Activated T-cell treated with anti-CD3 and anti-CD28 coated beads, Interleukin-2, amount 50 U/mL, for 4 hours (primary cell): ENCODE results near the gene PRDM8. TPM values are rescaled to one million over a fixed set of nuclear protein-coding genes. Genes with fewer than 3 reads are reported as not detected.
"Not testable (repeated sequence)": the region's sequence is repeated elsewhere in the genome, so short reads cannot be mapped to it uniquely, and the experiment has no call there.

ENCODE experiments used
- ATAC-seq, 2 donors: fragments of 200-7000 bp; cut with Tn5 transposase; one replicate each; pipeline ENCODE4 v1.10.0; 2021
- DNase-seq: peaks from one replicate; pipeline ENCODE4 v3.0.0-alpha.2; 2020
- H3K27me3 Mint-ChIP-seq: one replicate; pipeline ENCODE4 v1.8.0; 2021; ENCODE audit warnings: low read depth, mixed read lengths
- H3K36me3 Mint-ChIP-seq: one replicate; pipeline ENCODE4 v1.8.0; 2022; ENCODE audit warnings: mixed read lengths; ENCODE audit not compliant: insufficient read depth
- H3K4me1 Mint-ChIP-seq: one replicate; pipeline ENCODE4 v1.8.0; 2021; ENCODE audit warnings: low read depth, mixed read lengths
- H3K4me3 Mint-ChIP-seq: one replicate; pipeline ENCODE4 v1.8.0; 2021; ENCODE audit warnings: mild to moderate bottlenecking, moderate library complexity, mixed read lengths
- H3K9me3 Mint-ChIP-seq: one replicate; pipeline ENCODE4 v1.8.0; 2021; ENCODE audit warnings: mixed read lengths
- total RNA-seq, 3 donors: library from RNA; stranded (reverse); gene quantifications; one replicate each; pipeline ENCODE4 v1.2.1, GENCODE V29; 2021

PRDM8 gene
- total RNA-seq, 3 donors from 2014 or later: 2.9 to 5.1 (median 3.7) TPM

GRCh38 chr4:80173841-80174240, 23.5 kb upstream of the PRDM8 start:
- Mint-ChIP-seq H3K9me3 (peaks cover under 1% of the 10 kb centered on the region), H3K36me3 (peaks cover 1% of the 10 kb centered on the region), H3K27me3 (no peaks in the 10 kb centered on the region), H3K4me1 (peaks cover 63% of the 10 kb centered on the region), H3K4me3 (no peak overlapping the region)
- ATAC-seq: peak in 1 of 2 donors; percentile 12
- no peak for DNase-seq

DNA sequence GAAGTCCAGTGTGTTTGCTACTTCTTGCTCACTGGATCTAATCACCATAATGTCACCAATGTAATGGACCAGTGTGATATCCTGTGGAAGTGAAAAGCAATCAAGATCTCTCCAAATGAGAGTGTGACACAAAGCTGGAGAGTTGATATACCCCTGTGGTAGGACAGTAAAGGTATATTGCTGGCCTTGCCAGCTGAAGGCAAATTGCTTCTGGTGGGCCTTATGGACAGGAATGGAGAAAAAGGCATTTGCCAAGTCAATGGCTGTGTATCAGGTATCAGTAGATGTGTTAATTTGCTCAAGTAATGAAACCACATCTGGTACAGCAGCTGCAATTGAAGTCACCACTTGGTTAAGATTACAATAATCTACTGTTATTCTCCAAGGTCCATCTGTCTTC, 19.5 kb upstream of the PRDM8 start:
- peaks cover 13% of the 10 kb centered on the region for H3K9me3 Mint-ChIP-seq
- not testable (repeated sequence) for H3K27me3 Mint-ChIP-seq, DNase-seq, H3K4me3 Mint-ChIP-seq, ATAC-seq, H3K36me3 Mint-ChIP-seq
- H3K4me1 Mint-ChIP-seq: peaks cover 60% of the 10 kb centered on the region

DNA sequence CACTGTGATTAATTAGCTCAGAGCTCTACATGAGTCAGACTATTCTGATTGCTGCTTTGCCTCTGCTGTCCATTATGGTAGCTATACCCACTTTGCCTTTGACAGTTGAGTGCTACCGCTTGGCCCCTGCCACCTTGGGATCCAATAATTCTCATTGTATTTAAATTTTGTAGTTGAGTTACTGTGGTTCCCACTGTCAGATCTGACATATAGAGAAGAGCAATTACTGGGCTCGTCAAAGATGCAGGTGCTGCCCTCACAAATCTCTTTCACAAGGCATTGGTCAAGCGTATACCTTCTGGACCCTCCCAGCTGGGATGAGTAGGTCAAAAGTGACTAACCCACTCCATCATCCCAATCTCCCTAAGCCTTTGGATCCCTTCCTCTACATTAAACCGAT, 18.3 kb upstream of the PRDM8 start:
- Mint-ChIP-seq H3K9me3 (peaks cover 13% of the 10 kb centered on the region), H3K4me1 (peaks cover 55% of the 10 kb centered on the region), H3K4me3 (no peak overlapping the region), H3K36me3 (peaks cover 7% of the 10 kb centered on the region), H3K27me3 (no peaks in the 10 kb centered on the region)
- ATAC-seq (no peak), DNase-seq (no peak)

- no peak for ATAC-seq
- Mint-ChIP-seq H3K4me3 (no peak overlapping the region), H3K9me3 (peaks cover 13% of the 10 kb centered on the region), H3K4me1 (peaks cover 49% of the 10 kb centered on the region), H3K27me3 (no peaks in the 10 kb centered on the region), H3K36me3 (peaks cover 7% of the 10 kb centered on the region)
- DNase-seq: no peak
Observed at GRCh38 chr4:80179637-80180161, 17.6 kb upstream of the PRDM8 start.

- Mint-ChIP-seq H3K9me3 (peaks cover 13% of the 10 kb centered on the region), H3K27me3 (no peaks in the 10 kb centered on the region), H3K4me3 (no peak overlapping the region), H3K36me3 (peaks cover 7% of the 10 kb centered on the region), H3K4me1 (peaks cover 47% of the 10 kb centered on the region)
- DNase-seq (no peak), ATAC-seq (peak; percentile 45 to 60)
Observed at GRCh38 chr4:80180743-80181142, 16.6 kb upstream of the PRDM8 start.

- Mint-ChIP-seq H3K9me3 (peaks cover 13% of the 10 kb centered on the region), H3K4me3 (peak overlapping the region; percentile 51), H3K36me3 (peaks cover 7% of the 10 kb centered on the region), H3K4me1 (peaks cover 51% of the 10 kb centered on the region), H3K27me3 (no peaks in the 10 kb centered on the region)
- DNase-seq (no peak), ATAC-seq (peak; percentile 46 to 54)
Observed at GRCh38 chr4:80182237-80182866, 15.0 kb upstream of the PRDM8 start.

DNA sequence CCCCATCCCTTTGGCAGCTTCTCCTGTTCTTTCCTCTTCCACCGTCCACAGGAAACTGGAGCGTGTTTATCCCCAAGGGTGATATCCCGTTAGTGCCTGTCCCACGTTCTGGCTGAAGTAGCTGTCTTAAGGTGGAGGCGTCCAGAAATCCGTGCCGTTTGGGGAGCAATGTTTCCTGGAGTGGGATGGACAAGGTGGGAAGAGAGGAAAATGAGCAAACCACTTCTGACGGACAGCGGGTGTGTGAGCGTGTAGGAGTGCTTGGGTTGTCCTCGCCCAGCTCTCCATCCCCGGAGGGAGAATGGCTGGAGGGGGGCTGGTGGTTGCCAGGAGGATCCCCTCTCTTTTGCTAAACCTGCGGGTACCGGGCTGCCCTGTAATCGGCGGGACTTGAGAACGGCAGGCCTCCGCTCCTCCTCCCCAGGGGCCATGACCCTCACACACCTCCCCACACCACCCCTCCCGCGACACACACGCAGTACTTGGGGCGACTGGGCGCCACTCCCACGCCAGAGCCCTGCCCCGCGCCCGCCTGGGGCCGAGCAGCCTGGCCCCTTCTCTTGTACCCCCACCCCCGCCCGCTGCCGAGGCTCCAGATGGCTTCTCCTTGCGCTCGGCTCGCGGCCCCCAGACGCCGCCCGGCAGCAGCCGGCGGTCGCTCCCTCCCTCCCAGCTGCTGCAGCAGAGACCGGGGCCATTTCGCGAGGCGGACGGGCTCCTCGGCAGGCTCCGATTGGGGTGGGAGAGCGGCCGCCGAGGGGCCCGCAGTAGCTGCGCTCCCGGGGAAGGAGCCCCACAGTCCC, 13.9 kb upstream of the PRDM8 start:
- ATAC-seq (peak; percentile 33 to 38), DNase-seq (peak; percentile 38)
- Mint-ChIP-seq H3K36me3 (peaks cover 6% of the 10 kb centered on the region), H3K27me3 (no peaks in the 10 kb centered on the region), H3K9me3 (peaks cover 13% of the 10 kb centered on the region), H3K4me1 (peaks cover 51% of the 10 kb centered on the region), H3K4me3 (peak overlapping the region; percentile 98)

- DNase-seq: peak; percentile 96
- peaks cover 9% of the 10 kb centered on the region for H3K9me3 Mint-ChIP-seq
- H3K4me1 Mint-ChIP-seq: peaks cover 51% of the 10 kb centered on the region
- no peaks in the 10 kb centered on the region for H3K27me3 Mint-ChIP-seq
- peak overlapping the region; percentile 98 for H3K4me3 Mint-ChIP-seq
- ATAC-seq: peak; percentile 81
- peaks cover 3% of the 10 kb centered on the region for H3K36me3 Mint-ChIP-seq
Observed at GRCh38 chr4:80184053-80184824, 13.1 kb upstream of the PRDM8 start.

DNA sequence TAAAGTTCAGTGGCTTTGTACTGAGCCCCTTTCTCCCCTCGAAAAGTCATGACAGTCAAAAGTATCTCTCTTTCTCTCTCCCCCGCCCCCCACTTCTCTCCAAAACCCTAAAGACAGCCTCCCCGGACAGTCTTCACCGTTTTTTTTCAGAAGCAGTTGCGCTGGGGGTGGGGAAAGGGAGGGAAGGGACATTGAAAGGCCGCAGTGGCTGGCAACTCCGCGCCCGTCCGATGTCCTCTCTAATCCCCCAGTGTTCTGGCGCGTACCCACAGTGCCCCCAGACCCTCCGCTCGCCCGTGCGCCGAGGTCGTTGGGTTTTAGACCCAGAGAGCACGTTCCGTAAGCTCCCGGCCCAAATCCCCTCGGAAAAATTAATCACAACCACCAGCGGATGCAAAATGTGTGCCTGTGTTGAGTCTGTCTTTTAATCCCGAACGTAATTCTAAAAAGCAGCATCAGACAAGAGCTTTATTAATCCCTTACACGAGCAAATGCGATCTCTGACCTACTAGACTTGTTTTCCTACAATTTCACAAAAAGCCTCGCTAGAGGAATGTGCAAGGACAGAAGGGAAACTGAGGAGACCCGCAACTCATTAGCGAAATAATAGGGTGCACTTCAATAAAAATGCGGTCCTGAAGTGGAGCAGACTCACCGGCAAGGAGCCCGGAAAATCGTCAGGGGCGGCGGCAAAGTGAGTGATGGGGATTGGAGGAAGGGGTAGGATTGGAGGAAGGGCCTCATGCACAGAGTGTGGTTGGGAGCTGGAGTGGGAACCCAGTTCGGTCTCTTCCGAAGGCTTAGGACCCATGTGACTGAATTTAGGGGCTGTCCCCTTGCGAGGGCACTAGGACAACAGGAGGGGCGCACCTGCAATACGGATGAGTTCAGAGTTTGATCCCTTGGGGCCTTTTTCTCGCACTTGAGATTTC, 12.2 kb upstream of the PRDM8 start:
- Mint-ChIP-seq H3K9me3 (peaks cover 5% of the 10 kb centered on the region), H3K36me3 (no peaks in the 10 kb centered on the region), H3K4me1 (peaks cover 51% of the 10 kb centered on the region), H3K27me3 (no peaks in the 10 kb centered on the region), H3K4me3 (peak overlapping the region; percentile 98)
- DNase-seq (no peak), ATAC-seq (peak in 1 of 2 donors; percentile 2)

DNA sequence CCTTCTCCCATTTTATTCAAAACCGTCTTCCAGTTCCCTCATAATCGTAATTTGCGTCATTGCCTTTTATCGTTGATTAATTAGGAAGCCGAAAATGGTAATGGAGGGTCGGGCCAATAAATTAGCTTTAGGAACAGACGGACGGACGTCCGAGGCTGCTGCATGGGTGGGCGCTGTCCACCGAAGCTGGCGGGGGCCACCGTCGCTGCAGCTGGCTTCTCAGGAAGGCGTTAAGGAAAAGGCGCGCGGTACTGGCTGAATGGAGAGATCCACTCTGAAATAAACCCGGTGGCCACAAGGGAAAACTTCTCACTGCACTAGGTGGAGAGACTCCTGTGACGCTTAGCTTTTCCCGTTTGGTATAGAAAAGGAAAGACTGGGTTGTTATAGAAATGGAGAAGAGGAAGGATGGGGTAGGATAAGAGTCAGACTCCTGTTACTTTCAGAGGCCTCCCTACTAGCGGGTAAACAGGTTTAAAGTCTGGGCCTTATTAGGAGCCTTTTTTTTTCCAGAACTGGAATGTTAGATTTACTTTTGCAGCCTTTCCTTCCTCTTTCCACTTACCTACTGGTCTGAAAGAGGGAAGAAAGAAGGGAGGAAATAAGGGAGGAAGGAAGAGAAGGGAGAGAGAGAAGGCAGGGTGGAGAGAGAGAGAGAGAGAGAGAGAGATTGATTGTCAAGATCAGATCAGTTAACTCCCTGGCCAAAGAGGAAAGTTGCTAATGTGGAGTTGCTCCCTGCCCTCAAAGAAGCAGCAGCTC, 11.3 kb upstream of the PRDM8 start:
- Mint-ChIP-seq H3K4me3 (peak overlapping the region; percentile 98), H3K4me1 (peaks cover 43% of the 10 kb centered on the region), H3K9me3 (no peaks in the 10 kb centered on the region), H3K27me3 (no peaks in the 10 kb centered on the region), H3K36me3 (peaks cover 2% of the 10 kb centered on the region)
- ATAC-seq (no peak), DNase-seq (no peak)

DNA sequence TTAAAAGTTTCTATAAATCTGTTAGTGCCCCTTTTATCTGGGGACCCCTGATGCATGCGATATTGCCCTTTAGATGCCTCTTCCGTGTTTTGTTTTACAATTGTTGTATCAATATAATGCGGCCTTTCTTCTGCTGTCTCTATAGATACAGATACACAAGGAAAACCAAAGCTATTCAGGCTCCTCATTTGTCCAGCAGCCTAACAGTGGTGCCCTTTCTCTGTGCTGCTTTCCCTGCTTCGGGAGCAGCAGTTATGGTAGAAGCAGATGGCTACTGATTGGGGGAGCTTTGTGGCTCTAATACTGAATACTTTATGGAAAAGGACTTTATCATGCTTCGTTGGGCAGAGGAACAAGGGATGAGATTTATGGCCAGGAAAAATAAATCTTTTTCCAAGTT, 10.6 kb upstream of the PRDM8 start:
- no peaks in the 10 kb centered on the region for H3K9me3 Mint-ChIP-seq
- peak overlapping the region; percentile 27 for H3K4me3 Mint-ChIP-seq
- peaks cover 39% of the 10 kb centered on the region for H3K4me1 Mint-ChIP-seq
- peaks cover 2% of the 10 kb centered on the region for H3K36me3 Mint-ChIP-seq
- no peaks in the 10 kb centered on the region for H3K27me3 Mint-ChIP-seq
- DNase-seq (no peak), ATAC-seq (no peak)

DNA sequence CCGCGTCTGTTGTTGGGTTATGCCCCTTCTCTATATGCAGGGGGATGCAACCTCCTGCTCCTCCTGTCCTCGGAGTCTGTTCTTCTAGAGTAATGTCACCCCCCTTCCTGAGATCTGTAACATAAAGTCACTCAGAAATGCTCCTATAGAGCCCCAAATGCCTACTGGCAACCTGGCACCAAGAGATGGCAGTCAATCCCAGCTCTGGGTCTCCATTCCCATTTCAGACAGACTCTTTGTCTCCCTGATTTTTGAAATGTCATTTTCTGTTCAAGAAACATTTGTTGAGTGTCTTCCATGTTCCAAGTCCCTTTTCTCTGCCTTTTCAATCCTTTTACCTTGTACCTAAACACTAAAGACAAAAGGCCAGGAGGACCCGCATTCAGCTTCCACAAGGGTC, 9.6 kb upstream of the PRDM8 start:
- H3K4me1 Mint-ChIP-seq: peaks cover 29% of the 10 kb centered on the region
- H3K9me3 Mint-ChIP-seq: no peaks in the 10 kb centered on the region
- ATAC-seq: no peak
- no peak for DNase-seq
- H3K27me3 Mint-ChIP-seq: no peaks in the 10 kb centered on the region
- H3K4me3 Mint-ChIP-seq: no peak overlapping the region
- H3K36me3 Mint-ChIP-seq: peaks cover 3% of the 10 kb centered on the region

GRCh38 chr4:80188457-80188800, 8.9 kb upstream of the PRDM8 start:
- DNase-seq (no peak), ATAC-seq (no peak)
- H3K36me3 Mint-ChIP-seq: peaks cover 6% of the 10 kb centered on the region
- H3K4me1 Mint-ChIP-seq: peaks cover 24% of the 10 kb centered on the region
- no peaks in the 10 kb centered on the region for H3K9me3 Mint-ChIP-seq
- no peaks in the 10 kb centered on the region for H3K27me3 Mint-ChIP-seq
- no peak overlapping the region for H3K4me3 Mint-ChIP-seq
